Thoracic aorta (tissue), 2 donors: Measurements from ENCODE around the gene PEA15. TPM values are rescaled to one million over a fixed set of nuclear protein-coding genes. Genes with fewer than 3 reads are reported as not detected.

ENCODE experiments used
- ATAC-seq: fragments of 150-250 bp; one replicate; pipeline ENCODE4 v1.8.0; 2017; ENCODE audit warnings: low read depth; ENCODE audit not compliant: insufficient number of reproducible peaks, low FRiP score
- DNase-seq: peaks from one replicate; pipeline ENCODE4 v3.0.0-alpha.2; 2020; ENCODE audit warnings: low spot score
- H3K27ac ChIP-seq, 2 donors: fragments of 200-600 bp; sonication (generic); 1 replicate in 1 of 2; 2 replicates in 1 of 2; pipeline ENCODE4 v1.5.1; 2016; ENCODE audit warnings: mild to moderate bottlenecking in 2 of 2, moderate library complexity in 2 of 2
- H3K27me3 ChIP-seq: fragments of 200-600 bp; sonication (generic); replicated peaks from 2 replicates; pipeline ENCODE4 v1.6.0; 2016; ENCODE audit warnings: mild to moderate bottlenecking; ENCODE audit not compliant: insufficient read depth
- H3K36me3 ChIP-seq: fragments of 200-600 bp; sonication (generic); one replicate; pipeline ENCODE4 v1.5.1; 2016
- H3K4me1 ChIP-seq, 2 donors: fragments of 200-600 bp; sonication (generic); 1 replicate in 1 of 2; 2 replicates in 1 of 2; pipeline versions ENCODE4 v1.5.1 to v1.6.0; 2016; ENCODE audit warnings: low read depth in 2 of 2, mild to moderate bottlenecking in 1 of 2; ENCODE audit not compliant: control insufficient read depth in 1 of 2
- H3K4me3 ChIP-seq: fragments of 200-600 bp; sonication (generic); 2 replicates; pipeline ENCODE4 v1.5.1; 2016; ENCODE audit warnings: mild to moderate bottlenecking
- H3K9me3 ChIP-seq: fragments of 200-600 bp; sonication (generic); 2 replicates; pipeline ENCODE4 v1.5.1; 2016
- total RNA-seq, 2 donors: library from RNA; depleted of rRNA; stranded (reverse); fragments of >200 nt; gene quantifications; one replicate each; pipeline versions ENCODE4 v1.1.0 to v1.2.3, GENCODE V29; 2016
- TF ChIP-seq, protein P1 (sequence below): fragments of 200-600 bp; sonication (generic); IDR thresholded peaks from one replicate; pipeline ENCODE4 v1.5.1; 2019; ENCODE audit warnings: antibody characterized with exemption

PEA15 gene, protein sequence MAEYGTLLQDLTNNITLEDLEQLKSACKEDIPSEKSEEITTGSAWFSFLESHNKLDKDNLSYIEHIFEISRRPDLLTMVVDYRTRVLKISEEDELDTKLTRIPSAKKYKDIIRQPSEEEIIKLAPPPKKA
- total RNA-seq, result 100 to 1,000 TPM; 131 to 194 TPM

DNA sequence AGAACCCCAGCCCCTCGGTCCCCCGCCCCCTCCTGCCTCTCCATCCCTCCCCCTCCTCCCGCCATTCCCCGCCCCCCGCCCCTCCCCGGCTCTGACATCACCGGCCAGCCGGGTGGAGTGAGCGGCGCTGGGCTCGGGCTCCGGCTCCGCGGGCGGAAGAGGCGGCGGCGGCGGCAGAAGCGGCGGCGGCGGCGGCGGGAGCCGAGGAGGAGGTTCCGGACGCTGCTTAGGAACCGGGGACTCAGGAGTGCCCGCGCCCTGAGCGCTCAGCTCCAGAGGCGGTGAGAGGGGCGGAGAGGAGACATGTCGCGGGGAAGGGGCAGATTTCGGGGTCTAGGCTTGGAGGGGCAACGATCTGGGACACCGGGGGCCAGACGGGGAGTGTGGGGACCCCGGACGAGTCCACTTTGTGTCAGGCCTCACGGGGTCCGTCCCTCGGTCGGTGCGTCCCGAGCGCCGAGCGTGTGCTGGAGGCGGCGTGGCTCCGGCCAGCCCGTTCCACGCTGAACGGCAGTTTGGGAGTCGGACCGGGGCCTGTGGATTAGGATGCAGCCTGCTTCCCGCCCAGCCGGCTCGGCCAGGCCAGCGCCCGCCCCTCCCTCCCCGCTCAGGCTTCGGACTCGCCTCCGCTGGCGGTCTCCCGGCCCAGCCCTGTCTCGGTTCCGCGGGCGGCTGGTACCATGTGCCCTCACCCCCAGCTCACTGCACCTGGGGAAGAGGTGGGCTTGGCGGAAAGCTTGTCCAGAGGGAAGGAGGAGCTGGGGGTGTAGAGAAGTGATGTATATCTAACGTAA, at the start of gene PEA15:
PEA15 (plus strand) TSS at position 143 of the 794 bp plus-strand sequence. CDS start 6,161 bp downstream, outside the sequence.
- Histone ChIP-seq H3K36me3 (no peaks in the 10 kb centered on the region), H3K9me3 (no peaks in the 10 kb centered on the region), H3K4me1 (peaks cover 39 to 55% of the 10 kb centered on the region in 2 donors), H3K27ac (peak within 1 kb of the TSS; percentile 90 to 95), H3K4me3 (peak within 1 kb of the TSS; percentile 94), H3K27me3 (no peaks in the 10 kb centered on the region)
- ATAC-seq, result peak; percentile 52
- TF ChIP-seq, protein P1, sequence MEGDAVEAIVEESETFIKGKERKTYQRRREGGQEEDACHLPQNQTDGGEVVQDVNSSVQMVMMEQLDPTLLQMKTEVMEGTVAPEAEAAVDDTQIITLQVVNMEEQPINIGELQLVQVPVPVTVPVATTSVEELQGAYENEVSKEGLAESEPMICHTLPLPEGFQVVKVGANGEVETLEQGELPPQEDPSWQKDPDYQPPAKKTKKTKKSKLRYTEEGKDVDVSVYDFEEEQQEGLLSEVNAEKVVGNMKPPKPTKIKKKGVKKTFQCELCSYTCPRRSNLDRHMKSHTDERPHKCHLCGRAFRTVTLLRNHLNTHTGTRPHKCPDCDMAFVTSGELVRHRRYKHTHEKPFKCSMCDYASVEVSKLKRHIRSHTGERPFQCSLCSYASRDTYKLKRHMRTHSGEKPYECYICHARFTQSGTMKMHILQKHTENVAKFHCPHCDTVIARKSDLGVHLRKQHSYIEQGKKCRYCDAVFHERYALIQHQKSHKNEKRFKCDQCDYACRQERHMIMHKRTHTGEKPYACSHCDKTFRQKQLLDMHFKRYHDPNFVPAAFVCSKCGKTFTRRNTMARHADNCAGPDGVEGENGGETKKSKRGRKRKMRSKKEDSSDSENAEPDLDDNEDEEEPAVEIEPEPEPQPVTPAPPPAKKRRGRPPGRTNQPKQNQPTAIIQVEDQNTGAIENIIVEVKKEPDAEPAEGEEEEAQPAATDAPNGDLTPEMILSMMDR, result no peak
- no peak for DNase-seq

DNA sequence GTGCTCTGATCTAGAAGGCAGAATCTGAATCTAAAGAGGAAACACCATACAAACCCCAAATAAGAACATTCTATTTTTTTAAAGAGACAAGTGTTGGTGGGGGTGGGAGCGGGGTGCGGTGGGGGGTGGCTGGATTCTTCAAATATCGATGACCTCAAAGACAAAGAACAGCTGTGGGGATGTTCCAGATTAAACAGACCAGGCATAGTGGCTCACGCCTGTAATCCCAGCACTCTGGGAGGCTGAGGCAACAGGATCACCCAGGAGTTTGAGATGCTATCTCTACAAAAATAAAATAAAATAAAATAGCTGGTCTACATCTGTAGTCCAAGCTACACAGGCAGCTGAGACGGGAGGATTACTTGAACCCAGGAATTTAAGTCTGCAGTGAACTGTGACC, 48.8 kb upstream of the PEA15 start:
- H3K9me3 ChIP-seq, result no peaks in the 10 kb centered on the region
- ATAC-seq (no peak), DNase-seq (no peak)
- no peaks in the 10 kb centered on the region for H3K36me3 ChIP-seq
- TF ChIP-seq, protein P1, result no peak
- H3K4me1 ChIP-seq, result peaks cover 3 to 26% of the 10 kb centered on the region in 2 donors
- no peak overlapping the region for H3K27ac ChIP-seq
- H3K27me3 ChIP-seq, result no peaks in the 10 kb centered on the region
- H3K4me3 ChIP-seq, result no peak overlapping the region

DNA sequence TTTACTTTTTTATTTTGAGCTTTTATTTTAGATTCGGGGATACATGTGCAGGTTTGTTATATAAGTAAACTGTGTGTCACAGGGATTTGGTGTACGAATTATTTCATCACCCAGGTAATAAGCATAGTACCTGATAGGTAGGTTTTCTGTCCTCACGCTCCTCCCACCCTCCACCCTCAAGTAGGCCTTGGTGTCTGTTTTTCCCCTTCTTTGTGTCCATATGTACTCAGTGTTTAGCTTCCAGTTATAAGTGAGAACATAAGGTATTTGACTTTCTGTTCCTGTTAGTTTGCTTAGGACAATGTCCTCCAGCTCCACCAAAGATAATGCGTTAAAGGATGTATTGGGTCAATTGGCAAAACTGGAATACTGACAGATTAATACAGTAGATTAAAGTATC, 48.0 kb upstream of the PEA15 start:
- H3K27me3 ChIP-seq, result no peaks in the 10 kb centered on the region
- H3K27ac ChIP-seq, result no peak overlapping the region
- TF ChIP-seq, protein P1, result no peak
- DNase-seq, result no peak
- H3K9me3 ChIP-seq, result no peaks in the 10 kb centered on the region
- H3K4me1 ChIP-seq, result peaks cover 3 to 30% of the 10 kb centered on the region in 2 donors
- no peak for ATAC-seq
- H3K36me3 ChIP-seq, result no peaks in the 10 kb centered on the region
- H3K4me3 ChIP-seq, result no peak overlapping the region

DNA sequence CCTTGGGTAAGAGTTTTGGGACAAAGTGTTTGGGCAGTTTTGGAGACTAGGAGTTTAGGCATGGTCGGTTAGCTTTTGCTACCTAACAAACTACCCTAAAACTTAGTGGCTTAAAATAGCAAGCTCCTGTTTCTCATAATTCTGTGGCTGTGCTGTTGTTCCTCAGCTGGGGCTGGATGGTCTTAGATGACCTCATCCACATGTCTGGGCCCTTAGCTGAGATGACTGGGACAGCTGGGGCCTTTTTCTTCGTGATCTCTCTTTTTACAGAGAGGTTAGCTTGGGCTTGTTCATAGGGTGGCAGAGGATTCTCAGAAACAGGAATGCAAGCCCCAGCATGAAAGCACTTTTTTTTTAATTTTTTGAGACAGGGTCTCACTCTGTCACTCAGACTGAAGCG, 47.2 kb upstream of the PEA15 start:
- Histone ChIP-seq H3K27me3 (no peaks in the 10 kb centered on the region), H3K4me3 (no peak overlapping the region), H3K9me3 (no peaks in the 10 kb centered on the region), H3K36me3 (no peaks in the 10 kb centered on the region), H3K27ac (peak overlapping the region; percentile 18 to 42), H3K4me1 (peaks cover 3 to 34% of the 10 kb centered on the region in 2 donors)
- no peak for DNase-seq
- no peak for ATAC-seq
- TF ChIP-seq, protein P1, result no peak

DNA sequence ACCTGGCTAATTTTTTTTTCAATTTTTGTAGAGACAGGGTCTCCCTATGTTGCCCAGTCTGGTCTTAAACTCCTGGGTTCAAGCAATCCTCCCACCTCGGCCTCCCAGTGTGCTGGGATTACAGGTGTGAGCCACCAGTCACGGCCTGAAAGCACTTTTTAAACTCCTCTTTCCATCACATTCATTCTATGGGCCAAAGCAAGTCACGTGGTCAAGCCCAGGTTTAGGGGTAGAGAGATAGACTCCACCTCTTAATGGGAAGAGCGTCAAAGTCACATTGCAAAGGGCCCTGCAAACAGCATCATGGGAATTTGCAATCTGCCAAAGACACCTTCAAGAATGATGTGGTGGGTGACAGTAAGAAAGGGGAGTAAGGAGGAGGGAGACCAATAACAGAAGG, 46.6 kb upstream of the PEA15 start:
- Histone ChIP-seq H3K4me1 (peaks cover 3 to 34% of the 10 kb centered on the region in 2 donors), H3K27ac (peak overlapping the region in 1 of 2 donors; percentile 42), H3K9me3 (no peaks in the 10 kb centered on the region), H3K36me3 (no peaks in the 10 kb centered on the region), H3K27me3 (no peaks in the 10 kb centered on the region), H3K4me3 (no peak overlapping the region)
- DNase-seq, result no peak
- TF ChIP-seq, protein P1, result no peak
- ATAC-seq, result no peak
